Measurements from ENCODE around the gene TCF4.

- TF ChIP-seq CTCF (IDR thresholded peaks at IDR 0.05; ENCODE audit: low read depth, low read length, poor library complexity, severe bottlenecking), result no peak
- no peak for TF ChIP-seq EZH2phosphoT487 (IDR thresholded peaks at IDR 0.05; ENCODE audit: borderline replicate concordance, low read length)
Measured at GRCh38 chr18:55385770-55386169, 202.2 kb downstream of the TCF4 start.

Measured in DOHH2 (cell line).